CD14-positive monocyte (primary cell): ENCODE data around the gene SORBS1. TPM values are rescaled to one million over a fixed set of nuclear protein-coding genes. Genes with fewer than 3 reads are reported as not detected.

Experiments used
- DNase-seq, 3 donors: peaks; one replicate each; pipeline ENCODE4 v3.0.0-alpha.2; 2011 to 2022
- H2AFZ ChIP-seq: 2 replicates; pipeline ENCODE4 v1.6.0; 2012; ENCODE audit warnings: mild to moderate bottlenecking, low read depth, low read length, inconsistent platforms; ENCODE audit not compliant: insufficient read depth, poor library complexity, severe bottlenecking
- H3K27ac ChIP-seq, 2 donors: 1 replicate in 1 of 2; 2 replicates in 1 of 2; pipeline ENCODE4 v1.5.1; 2012 to 2013; ENCODE audit warnings: low read length in 2 of 2, control low read depth in 1 of 2, inconsistent platforms in 1 of 2, low read depth in 1 of 2, mild to moderate bottlenecking in 1 of 2
- H3K27me3 ChIP-seq, 2 donors: one replicate each; pipeline versions ENCODE4 v1.6.0 to v1.6.1; 2011 to 2013; ENCODE audit warnings: low read length in 2 of 2; ENCODE audit not compliant: control insufficient read depth in 2 of 2, insufficient read depth in 2 of 2
- H3K36me3 ChIP-seq, 2 donors: replicated peaks in 1 of 2; 1 replicate in 1 of 2; 2 replicates in 1 of 2; pipeline versions ENCODE4 v1.5.1 to v1.6.1; 2012 to 2013; ENCODE audit warnings: low read length in 2 of 2, control low read depth in 1 of 2, inconsistent platforms in 1 of 2, mild to moderate bottlenecking in 1 of 2; ENCODE audit not compliant: insufficient read depth in 2 of 2, control insufficient read depth in 1 of 2
- H3K4me1 ChIP-seq, 2 donors: 1 replicate in 1 of 2; 2 replicates in 1 of 2; pipeline versions ENCODE4 v1.5.1 to v1.6.1; 2012 to 2013; ENCODE audit warnings: low read length in 2 of 2, control low read depth in 1 of 2, inconsistent platforms in 1 of 2, mild to moderate bottlenecking in 1 of 2, moderate library complexity in 1 of 2; ENCODE audit not compliant: insufficient read depth in 2 of 2, control insufficient read depth in 1 of 2
- H3K4me2 ChIP-seq: replicated peaks from 2 replicates; pipeline ENCODE3; 2012; ENCODE audit warnings: low read length, moderate library complexity, mild to moderate bottlenecking; ENCODE audit not compliant: poor library complexity, severe bottlenecking; ENCODE audit errors: extremely low read depth
- H3K4me3 ChIP-seq, 3 experiments: fragments of 200-600 bp in 1 of 3; sonication (generic) in 1 of 3; replicated peaks in 1 of 3; 1 replicate in 2 of 3; 2 replicates in 1 of 3; pipeline ENCODE4 v1.5.1; 2011 to 2013; ENCODE audit warnings: low read length in 3 of 3, mild to moderate bottlenecking in 3 of 3, control low read depth in 2 of 3, low read depth in 2 of 3, inconsistent platforms in 1 of 3, moderate library complexity in 1 of 3
- H3K79me2 ChIP-seq: 2 replicates; pipeline ENCODE4 v1.6.0; 2012; ENCODE audit warnings: mild to moderate bottlenecking, control low read depth, inconsistent platforms, low read length, moderate library complexity; ENCODE audit not compliant: insufficient read depth
- H3K9ac ChIP-seq: 2 replicates; pipeline ENCODE4 v1.6.0; 2017; ENCODE audit warnings: low read length, mild to moderate bottlenecking; ENCODE audit not compliant: insufficient read depth, poor library complexity, severe bottlenecking
- H3K9me3 ChIP-seq, 2 donors: replicated peaks in 1 of 2; 1 replicate in 1 of 2; 2 replicates in 1 of 2; pipeline versions ENCODE4 v1.5.1 to v1.6.1; 2012 to 2013; ENCODE audit warnings: low read length in 2 of 2, control low read depth in 1 of 2; ENCODE audit not compliant: control insufficient read depth in 1 of 2, insufficient read depth in 1 of 2
- H4K20me1 ChIP-seq: 2 replicates; pipeline ENCODE4 v1.6.0; 2012; ENCODE audit warnings: mild to moderate bottlenecking, low read length, control low read depth, moderate library complexity; ENCODE audit not compliant: insufficient read depth
- H3K27ac Mint-ChIP-seq, 7 donors: one replicate each; pipeline ENCODE4 v1.8.0; 2020; ENCODE audit warnings: mild to moderate bottlenecking in 7 of 7, mixed read lengths in 7 of 7, moderate library complexity in 6 of 7, inconsistent platforms in 2 of 7
- H3K27me3 Mint-ChIP-seq, 3 donors: one replicate each; pipeline ENCODE4 v1.8.0; 2021 to 2022; ENCODE audit warnings: low read depth in 3 of 3, mild to moderate bottlenecking in 3 of 3, mixed read lengths in 3 of 3, moderate library complexity in 3 of 3, inconsistent platforms in 1 of 3
- H3K36me3 Mint-ChIP-seq, 2 donors: one replicate each; pipeline ENCODE4 v1.8.0; 2020; ENCODE audit warnings: mixed read lengths in 2 of 2, inconsistent platforms in 1 of 2, mild to moderate bottlenecking in 1 of 2
- H3K4me1 Mint-ChIP-seq: one replicate; pipeline ENCODE4 v1.8.0; 2020; ENCODE audit warnings: mild to moderate bottlenecking, mixed read lengths
- H3K4me3 Mint-ChIP-seq, 2 donors: one replicate each; pipeline ENCODE4 v1.8.0; 2020; ENCODE audit warnings: mild to moderate bottlenecking in 2 of 2, mixed read lengths in 2 of 2, moderate library complexity in 1 of 2
- H3K9me3 Mint-ChIP-seq, 7 donors: one replicate each; pipeline ENCODE4 v1.8.0; 2020 to 2022; ENCODE audit warnings: mixed read lengths in 7 of 7, mild to moderate bottlenecking in 6 of 7, moderate library complexity in 6 of 7, inconsistent platforms in 2 of 7
- WGBS: methylation state at CpG from one replicate; pipeline ENCODE4 v1.1.5; 2013; ENCODE audit warnings: missing lambda C conversion rate; ENCODE audit not compliant: insufficient coverage; 5-methylcytosine and 5-hydroxymethylcytosine counted together
- intact Hi-C, 2 donors: fragments of 100-400 bp; cut with micrococcal nuclease; formaldehyde crosslinking; loops; one replicate each; pipeline versions ENCODE4 v1.15.0 to v1.15.1; 2023
- polyA plus RNA-seq, 3 donors: library from polyadenylated mRNA; depleted of rRNA in 1 of 3; unstranded in 2 of 3; stranded (reverse) in 1 of 3; fragments of 300-500 nt in 2 of 3; fragments of >200 nt in 1 of 3; fragmentation: Illumina TruSeq in 2 of 3; gene quantifications; 1 replicate in 2 of 3; 2 replicates in 1 of 3; pipeline ENCODE4 v1.2.3, GENCODE V29; 2012 to 2021
- TF ChIP-seq, protein P1 (sequence below): fragments of 200-600 bp; IDR thresholded peaks from one replicate; pipeline ENCODE4 v1.8.0; 2022; ENCODE audit warnings: antibody characterized with exemption, mild to moderate bottlenecking

SORBS1 gene
- polyA plus RNA-seq, 3 donors = 0.08 to 0.15 TPM; not detected in 1

DNA sequence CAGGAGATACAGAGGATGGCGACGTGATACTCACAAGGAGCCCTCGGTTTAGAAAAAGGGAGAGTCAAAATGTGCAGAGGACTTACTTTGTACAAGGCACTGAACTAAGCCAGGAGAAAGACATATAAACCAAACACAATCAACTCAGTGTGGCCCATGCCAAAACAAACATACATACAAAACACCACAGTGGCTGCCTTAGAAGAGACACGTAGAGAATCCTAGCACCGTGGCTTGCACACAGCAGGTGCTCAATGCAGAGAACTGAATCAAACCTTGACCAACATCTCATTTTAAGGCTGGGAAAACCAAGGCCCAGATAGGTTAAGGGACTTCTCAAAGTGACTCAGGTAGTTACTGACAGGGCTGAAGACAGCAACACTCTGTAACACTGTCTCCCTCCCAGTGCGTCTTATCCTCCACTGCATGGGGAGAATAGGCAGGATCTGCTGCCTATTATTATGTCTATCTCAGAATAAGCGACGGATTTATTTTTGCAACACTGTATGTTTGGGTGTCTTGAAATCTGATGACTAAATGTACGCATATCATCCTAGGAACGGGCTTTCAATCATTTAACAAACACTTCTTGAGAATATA lies 11.0 kb downstream of the SORBS1 start:
- no peak for DNase-seq
- Histone ChIP-seq H3K4me3 (no peak overlapping the region), H3K4me2 (no peak overlapping the region), H3K79me2 (no peaks in the 10 kb centered on the region), H3K36me3 (no peaks in the 10 kb centered on the region), H3K9ac (no peak overlapping the region), H3K4me1 (no peaks in the 10 kb centered on the region), H3K9me3 (no peaks in the 10 kb centered on the region), H4K20me1 (no peaks in the 10 kb centered on the region), H3K27me3 (no peaks in the 10 kb centered on the region), H2AFZ (no peak overlapping the region), H3K27ac (no peak overlapping the region)
- TF ChIP-seq, protein P1, sequence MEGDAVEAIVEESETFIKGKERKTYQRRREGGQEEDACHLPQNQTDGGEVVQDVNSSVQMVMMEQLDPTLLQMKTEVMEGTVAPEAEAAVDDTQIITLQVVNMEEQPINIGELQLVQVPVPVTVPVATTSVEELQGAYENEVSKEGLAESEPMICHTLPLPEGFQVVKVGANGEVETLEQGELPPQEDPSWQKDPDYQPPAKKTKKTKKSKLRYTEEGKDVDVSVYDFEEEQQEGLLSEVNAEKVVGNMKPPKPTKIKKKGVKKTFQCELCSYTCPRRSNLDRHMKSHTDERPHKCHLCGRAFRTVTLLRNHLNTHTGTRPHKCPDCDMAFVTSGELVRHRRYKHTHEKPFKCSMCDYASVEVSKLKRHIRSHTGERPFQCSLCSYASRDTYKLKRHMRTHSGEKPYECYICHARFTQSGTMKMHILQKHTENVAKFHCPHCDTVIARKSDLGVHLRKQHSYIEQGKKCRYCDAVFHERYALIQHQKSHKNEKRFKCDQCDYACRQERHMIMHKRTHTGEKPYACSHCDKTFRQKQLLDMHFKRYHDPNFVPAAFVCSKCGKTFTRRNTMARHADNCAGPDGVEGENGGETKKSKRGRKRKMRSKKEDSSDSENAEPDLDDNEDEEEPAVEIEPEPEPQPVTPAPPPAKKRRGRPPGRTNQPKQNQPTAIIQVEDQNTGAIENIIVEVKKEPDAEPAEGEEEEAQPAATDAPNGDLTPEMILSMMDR = no peak
- no peak overlapping the region for H3K4me3 Mint-ChIP-seq
- peaks cover 4% of the 10 kb centered on the region in 3 donors for H3K27me3 Mint-ChIP-seq
- intact Hi-C loops = no loop called here
- H3K36me3 Mint-ChIP-seq = no peaks in the 10 kb centered on the region
- WGBS = 93% methylated on average over 2 of the region's 10 CpGs
- H3K9me3 Mint-ChIP-seq = peaks cover 0 to 6% (median 3%) of the 10 kb centered on the region in 7 donors
- H3K27ac Mint-ChIP-seq = no peak overlapping the region
- no peaks in the 10 kb centered on the region for H3K4me1 Mint-ChIP-seq

DNA sequence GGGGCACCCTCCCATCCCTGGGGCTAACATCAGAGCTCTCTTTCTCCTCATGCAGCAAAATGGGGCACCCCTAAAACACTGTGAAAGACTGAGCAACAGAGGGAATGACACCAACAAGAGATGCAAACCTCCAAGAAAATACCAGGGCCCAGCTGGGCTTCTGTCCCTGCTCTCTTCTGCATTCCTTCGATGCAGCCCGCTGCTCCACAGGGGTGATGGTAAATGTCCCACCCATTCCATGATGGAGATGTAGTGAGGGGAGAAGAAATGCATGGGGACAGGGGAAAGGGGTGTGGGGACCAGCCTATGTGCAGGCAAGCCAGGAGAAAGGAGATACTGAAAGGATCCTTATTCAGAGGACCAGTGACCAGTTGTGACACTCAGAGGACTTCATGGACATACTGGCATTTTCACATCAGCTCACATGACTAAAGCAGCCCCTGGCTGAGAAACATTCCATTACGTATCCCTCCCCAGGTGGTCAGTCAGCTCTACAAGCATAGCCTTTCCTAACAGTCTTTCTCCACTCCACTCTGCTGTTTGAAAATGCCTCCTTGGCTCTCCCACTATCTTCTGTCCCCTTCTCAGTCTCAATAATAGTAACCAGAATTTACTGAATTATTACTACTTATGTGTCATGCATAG lies 13.3 kb downstream of the SORBS1 start:
- no peaks in the 10 kb centered on the region for H3K79me2 ChIP-seq
- Mint-ChIP-seq H3K36me3 (no peaks in the 10 kb centered on the region), H3K4me1 (no peaks in the 10 kb centered on the region), H3K9me3 (peaks cover 0 to 4% (median 2%) of the 10 kb centered on the region in 7 donors), H3K27ac (no peak overlapping the region), H3K4me3 (no peak overlapping the region), H3K27me3 (peaks cover 1 to 4% (median 4%) of the 10 kb centered on the region in 3 donors)
- no peaks in the 10 kb centered on the region for H3K4me1 ChIP-seq
- H3K4me3 ChIP-seq = no peak overlapping the region
- no peak overlapping the region for H2AFZ ChIP-seq
- no peaks in the 10 kb centered on the region for H3K9me3 ChIP-seq
- WGBS = 96% methylated on average over 3 of the region's 3 CpGs
- no peak for DNase-seq
- no peaks in the 10 kb centered on the region for H3K36me3 ChIP-seq
- TF ChIP-seq, protein P1 = no peak
- H4K20me1 ChIP-seq = no peaks in the 10 kb centered on the region
- no peaks in the 10 kb centered on the region for H3K27me3 ChIP-seq
- H3K9ac ChIP-seq = no peak overlapping the region
- intact Hi-C loops = no loop called here
- H3K27ac ChIP-seq = no peak overlapping the region
- H3K4me2 ChIP-seq = no peak overlapping the region
